GM12891 (cell line): ENCODE data around the gene SPON2.

Experiments used
- DNase-seq: peaks from one replicate; pipeline ENCODE4 v3.0.0; 2011; ENCODE audit warnings: low spot score; ENCODE audit not compliant: insufficient read length
- FAIRE-seq: peaks from 2 replicates; lab custom pipeline; 2011; peaks lifted over from hg19 to GRCh38; lab: Jason Lieb, UNC
- PAX5 ChIP-seq: IDR thresholded peaks from 2 replicates; pipeline ENCODE4 v1.6.1; 2011; ENCODE audit warnings: low read length, moderate library complexity, mild to moderate bottlenecking; ENCODE audit not compliant: insufficient read depth, severe bottlenecking
- POLR2A ChIP-seq: IDR thresholded peaks from 2 replicates; pipeline ENCODE4 v1.6.1; 2011; ENCODE audit warnings: low read depth, low read length, control low read depth
- POLR2AphosphoS5 ChIP-seq: IDR thresholded peaks from 2 replicates; pipeline ENCODE4 v1.6.1; 2011; ENCODE audit warnings: low read depth, low read length, control low read depth
- POU2F2 ChIP-seq: IDR thresholded peaks from 2 replicates; pipeline ENCODE4 v1.6.1; 2011; ENCODE audit warnings: low read depth, mild to moderate bottlenecking, control low read depth, low read length, moderate library complexity
- SPI1 ChIP-seq: IDR thresholded peaks from 2 replicates; pipeline ENCODE4 v1.6.1; 2011; ENCODE audit warnings: low read depth, low read length, control low read depth
- TAF1 ChIP-seq: IDR thresholded peaks from 2 replicates; pipeline ENCODE4 v1.6.1; 2011; ENCODE audit warnings: low read depth, low read length, control low read depth

The SPON2 gene

GRCh38 chr4:1204286-1204827 is 32.0 kb upstream of the SPON2 start:
- peak; percentile 8 for DNase-seq
- no peak for FAIRE-seq
- TF ChIP-seq TAF1 (no peak), SPI1 (no peak), POLR2A (no peak), POU2F2 (no peak), POLR2AphosphoS5 (no peak), PAX5 (no peak)

GRCh38 chr4:1203026-1203616 is 30.7 kb upstream of the SPON2 start:
- TF ChIP-seq SPI1: no peak
- TF ChIP-seq POLR2AphosphoS5: no peak
- no peak for TF ChIP-seq TAF1
- no peak for TF ChIP-seq POLR2A
- no peak for TF ChIP-seq POU2F2
- TF ChIP-seq PAX5: no peak
- FAIRE-seq (peak; percentile 9), DNase-seq (no peak)

GRCh38 chr4:1202526-1203011 is 30.2 kb upstream of the SPON2 start:
- DNase-seq: no peak
- TF ChIP-seq POLR2A (no peak), TAF1 (no peak), PAX5 (no peak), POU2F2 (no peak), SPI1 (no peak), POLR2AphosphoS5 (no peak)
- FAIRE-seq: no peak

GRCh38 chr4:1201851-1202525 is 29.6 kb upstream of the SPON2 start:
- TF ChIP-seq POU2F2: no peak
- no peak for TF ChIP-seq POLR2AphosphoS5
- no peak for TF ChIP-seq POLR2A
- no peak for TF ChIP-seq PAX5
- DNase-seq (peak; percentile 70), FAIRE-seq (peak; percentile 92)

- FAIRE-seq: peak; percentile 92
- TF ChIP-seq PAX5 (no peak), POLR2AphosphoS5 (no peak), POU2F2 (no peak), POLR2A (no peak), TAF1 (no peak), SPI1 (no peak)
- peak; percentile 37 for DNase-seq
Measured at GRCh38 chr4:1200425-1201035, 28.1 kb upstream of the SPON2 start.

GRCh38 chr4:1199556-1200331 is 27.4 kb upstream of the SPON2 start:
- DNase-seq (no peak), FAIRE-seq (no peak)
- no peak for TF ChIP-seq POLR2AphosphoS5
- no peak for TF ChIP-seq POU2F2
- no peak for TF ChIP-seq POLR2A
- TF ChIP-seq TAF1: no peak
- no peak for TF ChIP-seq SPI1
- no peak for TF ChIP-seq PAX5

- TF ChIP-seq TAF1 (no peak), POU2F2 (no peak)
- DNase-seq (no peak), FAIRE-seq (no peak)
Measured at GRCh38 chr4:1198098-1198844, 25.9 kb upstream of the SPON2 start.

GRCh38 chr4:1196421-1197183 is 24.2 kb upstream of the SPON2 start:
- DNase-seq: peak; percentile 8
- no peak for FAIRE-seq

More at GRCh38 chr4:1196421-1197183, 24.2 kb upstream of the SPON2 start:
- no peak for TF ChIP-seq PAX5
- TF ChIP-seq POLR2AphosphoS5: no peak
- TF ChIP-seq POLR2A: no peak
- no peak for TF ChIP-seq SPI1
- no peak for TF ChIP-seq POU2F2
- no peak for TF ChIP-seq TAF1
